H1 (cell line): ENCODE measurements around the gene SLC39A8. TPM values are rescaled to one million over a fixed set of nuclear protein-coding genes. Genes with fewer than 3 reads are reported as not detected.
A peak's percentile ranks its signal among the peaks of the same experiment; 100 is the strongest.

Experiments
- CTCF ChIA-PET: fragments of 300-600 bp; sonication (Branson Sonifier 250); formaldehyde crosslinking; loops from one replicate; lab custom pipeline; 2021; ENCODE audit not compliant: partially characterized antibody; lab: Charles Lee
- POLR2A ChIA-PET: fragments of 300-600 bp; sonication (Branson Sonifier 250); formaldehyde crosslinking; loops from one replicate; lab custom pipeline; 2021; ENCODE audit warnings: inconsistent platforms; ENCODE audit not compliant: partially characterized antibody; lab: Charles Lee
- DNase-seq, 2 experiments: peaks; one replicate each; pipeline versions ENCODE4 v3.0.0 to v3.0.0-alpha.2; 2010 to 2022; ENCODE audit warnings: low spot score in 2 of 2, low read depth in 1 of 2, mixed read lengths in 1 of 2
- FAIRE-seq: peaks from 2 replicates; lab custom pipeline; 2011; peaks lifted over from hg19 to GRCh38; lab: Jason Lieb, UNC
- H2AFZ ChIP-seq: 2 replicates; pipeline ENCODE4 v1.8.1; 2012; ENCODE audit warnings: low read length, inconsistent platforms
- H2AK5ac ChIP-seq: 2 replicates; pipeline ENCODE4 v1.6.1; 2013; ENCODE audit warnings: low read depth, low read length
- H2BK120ac ChIP-seq: replicated peaks from 2 replicates; pipeline ENCODE3; 2013; ENCODE audit warnings: low read depth, low read length, inconsistent platforms
- H2BK12ac ChIP-seq: 2 replicates; pipeline ENCODE4 v1.6.1; 2013; ENCODE audit warnings: low read depth, low read length
- H2BK15ac ChIP-seq: 2 replicates; pipeline ENCODE4 v1.6.1; 2013; ENCODE audit warnings: low read length
- H2BK20ac ChIP-seq: 2 replicates; pipeline ENCODE4 v1.6.1; 2013; ENCODE audit warnings: low read length
- H2BK5ac ChIP-seq: 2 replicates; pipeline ENCODE4 v1.6.1; 2013; ENCODE audit warnings: low read depth, low read length
- H3K14ac ChIP-seq: 2 replicates; pipeline ENCODE4 v1.6.1; 2013; ENCODE audit warnings: inconsistent platforms; ENCODE audit not compliant: insufficient read length
- H3K18ac ChIP-seq: 2 replicates; pipeline ENCODE4 v1.6.1; 2013; ENCODE audit warnings: low read length; ENCODE audit errors: extremely low read depth
- H3K23ac ChIP-seq: 2 replicates; pipeline ENCODE4 v1.6.1; 2013; ENCODE audit warnings: inconsistent platforms; ENCODE audit not compliant: insufficient read length
- H3K23me2 ChIP-seq: 2 replicates; pipeline ENCODE4 v1.6.1; 2013; ENCODE audit warnings: low read depth, low read length
- H3K27ac ChIP-seq: 2 replicates; pipeline ENCODE4 v1.6.1; 2011; ENCODE audit warnings: low read depth, low read length, inconsistent platforms
- H3K27me3 ChIP-seq, 4 experiments: replicated peaks in 1 of 4; 1 replicate in 1 of 4; 2 replicates in 3 of 4; pipeline versions ENCODE4 v1.6.1 to v1.8.1; 2011 to 2013; ENCODE audit warnings: low read length in 3 of 4, mild to moderate bottlenecking in 3 of 4, inconsistent platforms in 2 of 4, mixed read lengths in 2 of 4, moderate library complexity in 1 of 4; ENCODE audit not compliant: control insufficient read depth in 3 of 4, insufficient read depth in 3 of 4; ENCODE audit errors: extremely low read depth in 1 of 4
- H3K36me3 ChIP-seq, 4 experiments: 2 replicates each; pipeline versions ENCODE4 v1.6.1 to v1.8.1; 2011 to 2013; ENCODE audit warnings: mild to moderate bottlenecking in 4 of 4, low read length in 3 of 4, moderate library complexity in 2 of 4, control low read depth in 1 of 4, inconsistent platforms in 1 of 4; ENCODE audit not compliant: insufficient read depth in 4 of 4, control insufficient read depth in 2 of 4
- H3K4ac ChIP-seq: replicated peaks from 2 replicates; pipeline ENCODE3; 2013; ENCODE audit warnings: low read length, low read depth, mixed read lengths, inconsistent platforms; ENCODE audit not compliant: insufficient read length
- H3K4me1 ChIP-seq, 4 experiments: replicated peaks in 1 of 4; 1 replicate in 1 of 4; 2 replicates in 3 of 4; pipeline versions ENCODE4 v1.6.1 to v1.8.1; 2011 to 2013; ENCODE audit warnings: low read length in 3 of 4, inconsistent platforms in 2 of 4, mixed read lengths in 1 of 4; ENCODE audit not compliant: insufficient read depth in 4 of 4, control insufficient read depth in 3 of 4
- H3K4me2 ChIP-seq, 2 experiments: 2 replicates each; pipeline versions ENCODE4 v1.6.1 to v1.8.1; 2011 to 2013; ENCODE audit warnings: low read depth in 2 of 2, low read length in 2 of 2, control low read depth in 1 of 2, inconsistent platforms in 1 of 2, mild to moderate bottlenecking in 1 of 2; ENCODE audit not compliant: insufficient read depth in 1 of 2
- H3K4me3 ChIP-seq, 4 experiments: fragments of 200-600, 300-600 bp in 1 of 4; sonication (generic), shearing (Covaris generic), sonication (Bioruptor Twin) in 1 of 4; 2 replicates each; pipeline versions ENCODE4 v1.5.1 to v1.8.1; 2011 to 2016; ENCODE audit warnings: low read length in 4 of 4, low read depth in 3 of 4, control low read depth in 2 of 4, inconsistent platforms in 2 of 4, mild to moderate bottlenecking in 2 of 4, mixed read lengths in 1 of 4, moderate library complexity in 1 of 4; ENCODE audit not compliant: insufficient read depth in 2 of 4; ENCODE audit errors: extremely low read depth in 1 of 4
- H3K56ac ChIP-seq: replicated peaks from 2 replicates; pipeline ENCODE3; 2013; ENCODE audit warnings: low read depth, mild to moderate bottlenecking, mixed read lengths, low read length, inconsistent platforms; ENCODE audit not compliant: insufficient read length
- H3K79me1 ChIP-seq: 2 replicates; pipeline ENCODE4 v1.6.1; 2013; ENCODE audit warnings: low read depth, low read length, control low read depth
- H3K79me2 ChIP-seq, 2 experiments: 2 replicates each; pipeline versions ENCODE4 v1.6.1 to v1.8.1; 2012 to 2013; ENCODE audit warnings: low read length in 2 of 2, mild to moderate bottlenecking in 2 of 2, inconsistent platforms in 1 of 2; ENCODE audit not compliant: insufficient read depth in 2 of 2, control insufficient read depth in 1 of 2
- H3K9ac ChIP-seq, 4 experiments: replicated peaks in 1 of 4; 1 replicate in 1 of 4; 2 replicates in 3 of 4; pipeline versions ENCODE4 v1.6.1 to v1.8.1; 2011 to 2013; ENCODE audit warnings: low read depth in 3 of 4, low read length in 3 of 4, control low read depth in 2 of 4, mild to moderate bottlenecking in 2 of 4, moderate library complexity in 2 of 4, inconsistent platforms in 1 of 4; ENCODE audit errors: extremely low read depth in 1 of 4
- H3K9me3 ChIP-seq, 2 experiments: 2 replicates each; pipeline versions ENCODE4 v1.6.1 to v1.8.1; 2012 to 2013; ENCODE audit warnings: mild to moderate bottlenecking in 2 of 2, moderate library complexity in 2 of 2, control low read depth in 1 of 2, inconsistent platforms in 1 of 2, low read depth in 1 of 2, low read length in 1 of 2, mixed read lengths in 1 of 2; ENCODE audit not compliant: insufficient read depth in 2 of 2
- H4K20me1 ChIP-seq, 2 experiments: replicated peaks in 1 of 2; 2 replicates each; pipeline versions ENCODE3 to v1.8.1; 2011 to 2013; ENCODE audit warnings: inconsistent platforms in 2 of 2, low read length in 2 of 2, mild to moderate bottlenecking in 1 of 2; ENCODE audit not compliant: insufficient read depth in 2 of 2, control insufficient read depth in 1 of 2
- H4K5ac ChIP-seq: 2 replicates; pipeline ENCODE4 v1.6.1; 2013; ENCODE audit warnings: low read length, low read depth, mixed read lengths, inconsistent platforms; ENCODE audit not compliant: insufficient read length
- H4K8ac ChIP-seq: 2 replicates; pipeline ENCODE4 v1.8.0; 2013; ENCODE audit warnings: mild to moderate bottlenecking, moderate library complexity, low read length, inconsistent platforms; ENCODE audit not compliant: insufficient read depth; ENCODE audit errors: extremely low read depth
- H4K91ac ChIP-seq: replicated peaks from 2 replicates; pipeline ENCODE3; 2013; ENCODE audit warnings: low read length, mixed read lengths, inconsistent platforms; ENCODE audit not compliant: insufficient read length
- CBX8 ChIP-seq: fragments of 300-800, 300-1000 bp; sonication (generic); IDR thresholded peaks from 2 replicates; pipeline ENCODE4 v1.7.1; 2016; ENCODE audit warnings: low read depth, low read length, borderline replicate concordance
- CREB1 ChIP-seq: IDR thresholded peaks from 2 replicates; pipeline ENCODE4 v1.6.1; 2012; ENCODE audit warnings: inconsistent platforms
- GABPA ChIP-seq: IDR thresholded peaks from 2 replicates; pipeline ENCODE4 v1.6.1; 2011; ENCODE audit warnings: mild to moderate bottlenecking, low read length, moderate library complexity, borderline replicate concordance; ENCODE audit not compliant: insufficient read depth
- JUND ChIP-seq: IDR thresholded peaks from 2 replicates; pipeline ENCODE4 v1.6.1; 2011; ENCODE audit warnings: mild to moderate bottlenecking, improper control_type of control experiment, low read length
- POLR2A ChIP-seq, 2 experiments: IDR thresholded peaks; 1 replicate in 1 of 2; 2 replicates in 1 of 2; pipeline ENCODE4 v1.6.1; 2011; ENCODE audit warnings: low read depth in 2 of 2, low read length in 2 of 2, mild to moderate bottlenecking in 2 of 2; ENCODE audit errors: control extremely low read depth in 1 of 2
- SIRT6 ChIP-seq: IDR thresholded peaks from one replicate; pipeline ENCODE4 v1.7.1; 2012; ENCODE audit warnings: low read length, inconsistent platforms
- TEAD4 ChIP-seq: IDR thresholded peaks from 2 replicates; pipeline ENCODE4 v1.6.1; 2012; ENCODE audit warnings: low read depth, low read length, inconsistent platforms, mixed read lengths
- YY1 ChIP-seq: IDR thresholded peaks from 2 replicates; pipeline ENCODE4 v1.6.1; 2011; ENCODE audit warnings: low read depth, mild to moderate bottlenecking, low read length
- ZNF274 ChIP-seq: IDR thresholded peaks from 2 replicates; pipeline ENCODE4 v1.7.0; 2012; ENCODE audit warnings: low read length, borderline replicate concordance; ENCODE audit errors: extremely low read depth
- WGBS, 2 experiments: shearing (Covaris generic) in 1 of 2; methylation state at CpG; one replicate each; pipeline versions ENCODE4 v1.1.6 to v1.1.7; 2013 to 2015; ENCODE audit warnings: low lambda C conversion rate in 2 of 2, mixed read lengths in 2 of 2, inconsistent platforms in 1 of 2, low coverage in 1 of 2, missing lambda C conversion rate in 1 of 2; ENCODE audit not compliant: insufficient replicate concordance in 2 of 2, insufficient coverage in 1 of 2, insufficient read length in 1 of 2; ENCODE audit errors: extremely low coverage in 1 of 2, missing lambda C conversion rate in 1 of 2; 5-methylcytosine and 5-hydroxymethylcytosine counted together
- polyA plus RNA-seq, 7 experiments: library from polyadenylated mRNA; depleted of rRNA in 3 of 7; stranded (reverse) in 5 of 7; unstranded in 2 of 7; fragments of >200 nt in 5 of 7; fragments of 200-250 nt in 2 of 7; gene quantifications; 1 replicate in 5 of 7; 2 replicates in 1 of 7; 4 replicates in 1 of 7; pipeline versions ENCODE4 v1.2.1 to v1.2.3, GENCODE V29; 2011 to 2013; ENCODE audit warnings: missing spikeins in 2 of 7, mixed read lengths in 2 of 7
- total RNA-seq: library from RNA; stranded (reverse); fragmentation: NEBNext Ultra II Directional; extraction: Animal tissue kit (Norgen Biotek cat#: 25700); gene quantifications from 2 replicates; pipeline ENCODE4 v1.2.1, GENCODE V29; 2021
- TF ChIP-seq, protein P1 (sequence below): IDR thresholded peaks from 2 replicates; pipeline ENCODE4 v1.6.1; 2012; ENCODE audit warnings: inconsistent platforms

The SLC39A8 gene
- total and polyA plus RNA-seq, 2 of the 8 experiments (the other 6 are each of a cell fraction or from before 2014, with no cell fraction given): 6.4 to 38.7 TPM

DNA sequence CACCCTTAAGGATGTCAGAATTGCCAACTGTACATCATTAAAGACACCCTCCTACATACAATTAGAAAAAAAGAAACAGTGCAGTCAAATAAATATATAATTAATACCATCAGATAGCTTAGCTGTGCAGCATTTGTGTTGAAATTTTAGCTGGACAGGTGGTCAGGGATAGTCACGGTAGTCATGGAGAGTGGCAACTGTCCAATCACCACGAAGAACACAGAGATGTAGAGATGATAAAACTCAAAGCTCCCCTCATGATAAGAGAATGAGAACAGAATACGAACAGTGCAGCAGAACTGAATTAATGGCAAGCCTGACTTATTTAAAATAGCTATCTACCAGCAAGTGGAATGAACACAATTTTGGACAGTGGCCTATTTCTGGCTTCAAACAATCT is 27.2 kb downstream of the SLC39A8 start:
- no peaks in the 10 kb centered on the region for H3K27me3 ChIP-seq
- no peak overlapping the region for H3K9ac ChIP-seq

More for the DNA sequence above, 27.2 kb downstream of the SLC39A8 start:
- H2BK20ac ChIP-seq: no peak overlapping the region
- no peak overlapping the region for H3K4me3 ChIP-seq
- H4K8ac ChIP-seq: no peak overlapping the region
- peak overlapping the region; percentile 19; the same call in 1 of the 2 replicates for H2BK12ac ChIP-seq
- H2BK15ac ChIP-seq: no peak overlapping the region
- FAIRE-seq: no peak
- H4K20me1 ChIP-seq: no peaks in the 10 kb centered on the region
- H3K23me2 ChIP-seq: no peaks in the 10 kb centered on the region; the same call in 1 of the 2 replicates
- no peaks in the 10 kb centered on the region for H3K36me3 ChIP-seq
- peak overlapping the region; percentile 59 for H2BK120ac ChIP-seq
- H3K79me2 ChIP-seq: no peaks in the 10 kb centered on the region
- ChIA-PET CTCF (interaction anchor here (0.8 to 1.7 kb wide), 5 partner anchors 10 to 61 kb away, joined by 3 to 4 read pairs (median 3); partner anchors contain the start of gene SLC39A8), POLR2A (no interaction called here)
- H3K4ac ChIP-seq: no peak overlapping the region
- H3K79me1 ChIP-seq: 0 out of 2 replicates have a peak, but pooled peaks cover 3% of the 10 kb centered on the region
- no peak for DNase-seq
- H3K4me1 ChIP-seq: peaks cover 1 to 23% (median 15%) of the 10 kb centered on the region in 4 experiments; a peak in 6 of 7 replicates
- H4K91ac ChIP-seq: no peak overlapping the region
- H2BK5ac ChIP-seq: no peak overlapping the region
- H2AFZ ChIP-seq: no peak overlapping the region
- 97% methylated on average over 3 of the region's 3 CpGs; no CpG with 5 or more reads in 1 of the 2 experiments for WGBS, 2 experiments
- no peak overlapping the region for H3K56ac ChIP-seq
- H3K18ac ChIP-seq: no peak overlapping the region
- H2AK5ac ChIP-seq: no peak overlapping the region
- no peaks in the 10 kb centered on the region for H3K9me3 ChIP-seq
- H3K14ac ChIP-seq: no peak overlapping the region
- H3K4me2 ChIP-seq: no peak overlapping the region
- H4K5ac ChIP-seq: no peak overlapping the region
- no peak overlapping the region for H3K27ac ChIP-seq
- TF ChIP-seq POLR2A (IDR thresholded peaks at IDR 0.05; ENCODE audit: control extremely low read depth in 1 of 2, low read depth in 2 of 2, low read length in 2 of 2) (no peak), YY1 (no peak), SIRT6 (no peak), CREB1 (no peak), CBX8 (no peak), TEAD4 (no peak), GABPA (no peak), ZNF274 (no peak), JUND (no peak)
- TF ChIP-seq, protein P1, sequence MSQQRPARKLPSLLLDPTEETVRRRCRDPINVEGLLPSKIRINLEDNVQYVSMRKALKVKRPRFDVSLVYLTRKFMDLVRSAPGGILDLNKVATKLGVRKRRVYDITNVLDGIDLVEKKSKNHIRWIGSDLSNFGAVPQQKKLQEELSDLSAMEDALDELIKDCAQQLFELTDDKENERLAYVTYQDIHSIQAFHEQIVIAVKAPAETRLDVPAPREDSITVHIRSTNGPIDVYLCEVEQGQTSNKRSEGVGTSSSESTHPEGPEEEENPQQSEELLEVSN: no peak
- TF ChIP-seq, all 59 proteins: peak for 0
- no peak overlapping the region for H3K23ac ChIP-seq
